HG02642 (cell line): ENCODE measurements around the gene ZNF438.
"Not testable (repeated sequence)": the region's sequence is repeated elsewhere in the genome, so short reads cannot be mapped to it uniquely, and the experiment has no call there.

ENCODE experiments used
- ATAC-seq: cut with Tn5 transposase; IDR thresholded peaks from one replicate; pipeline ENCODE4 v1.9.1; 2021; ENCODE audit warnings: mild to moderate bottlenecking; ENCODE audit not compliant: unreplicated experiment, poor library complexity

The ZNF438 gene

GRCh38 chr10:30819341-30820181 lies 212.1 kb downstream of the ZNF438 start:
- no peak for ATAC-seq

- ATAC-seq: no peak
These were observed 212.8 kb downstream of the ZNF438 start for GRCh38 chr10:30818854-30819253.

DNA sequence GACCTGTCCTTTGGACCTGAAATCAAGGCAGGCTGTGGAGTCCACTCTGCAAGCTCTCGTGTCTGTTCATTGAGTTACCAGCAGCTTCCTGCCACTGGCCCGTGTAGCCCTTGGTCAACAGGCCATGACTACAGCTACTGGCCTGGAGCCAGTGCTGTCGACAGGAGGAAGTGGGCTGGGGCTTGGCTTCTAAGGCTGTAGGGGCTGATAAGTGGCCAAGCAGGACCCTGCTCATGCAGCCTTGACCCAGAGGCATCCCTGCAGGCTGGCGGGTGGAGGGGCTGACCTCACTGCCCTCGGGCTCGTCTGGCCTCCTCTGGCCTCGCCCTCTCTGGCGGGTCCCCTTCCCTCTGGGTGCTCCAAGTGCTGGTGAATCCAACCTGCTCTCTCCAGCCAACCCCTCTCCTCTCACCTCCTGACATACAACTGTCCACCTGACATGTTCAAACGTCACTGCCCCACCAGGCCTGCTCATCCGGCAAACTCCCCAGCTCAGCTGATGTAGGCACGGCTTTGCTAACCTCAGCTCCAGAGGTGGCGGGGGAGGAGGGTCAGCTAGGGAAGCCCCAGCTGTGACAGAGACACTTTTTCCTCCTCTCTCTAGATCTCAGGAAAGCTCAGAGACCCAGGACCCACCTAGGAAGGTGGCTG lies 213.5 kb downstream of the ZNF438 start:
- ATAC-seq: no peak

- ATAC-seq: no peak
These were observed 214.1 kb downstream of the ZNF438 start for GRCh38 chr10:30817541-30817940.

GRCh38 chr10:30816820-30817171 lies 214.9 kb downstream of the ZNF438 start:
- ATAC-seq: no peak

DNA sequence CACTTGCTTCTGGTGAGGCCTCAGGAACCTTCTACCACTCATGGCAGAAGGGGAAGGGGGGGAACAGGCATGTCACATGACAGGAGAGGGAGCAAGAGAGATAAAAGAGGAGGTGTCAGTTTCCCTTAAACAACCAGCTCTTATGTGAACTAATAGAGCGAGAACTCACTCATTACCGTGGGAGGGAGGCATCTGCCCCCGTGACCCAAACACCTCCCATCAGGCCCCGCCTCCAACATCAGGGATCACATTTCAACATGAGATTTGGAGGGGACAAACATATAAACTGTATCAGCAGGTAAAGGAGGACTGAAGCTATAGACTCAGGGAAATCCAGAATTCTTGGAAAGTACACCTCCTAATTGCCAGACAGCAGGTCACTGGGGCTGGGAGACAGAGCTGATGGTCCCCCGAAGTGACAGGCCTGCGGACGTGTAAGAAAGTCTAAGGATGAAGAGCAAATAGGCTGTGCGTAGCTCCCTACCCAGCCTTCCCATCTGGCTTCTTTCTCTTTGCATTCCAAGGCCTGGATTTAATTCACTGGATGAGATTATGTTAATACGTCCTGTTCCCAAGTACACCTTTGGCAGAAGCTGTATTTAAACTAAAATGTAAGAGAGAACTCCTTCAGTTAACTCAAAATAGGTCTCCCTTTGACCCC lies 215.4 kb downstream of the ZNF438 start:
- no peak for ATAC-seq

DNA sequence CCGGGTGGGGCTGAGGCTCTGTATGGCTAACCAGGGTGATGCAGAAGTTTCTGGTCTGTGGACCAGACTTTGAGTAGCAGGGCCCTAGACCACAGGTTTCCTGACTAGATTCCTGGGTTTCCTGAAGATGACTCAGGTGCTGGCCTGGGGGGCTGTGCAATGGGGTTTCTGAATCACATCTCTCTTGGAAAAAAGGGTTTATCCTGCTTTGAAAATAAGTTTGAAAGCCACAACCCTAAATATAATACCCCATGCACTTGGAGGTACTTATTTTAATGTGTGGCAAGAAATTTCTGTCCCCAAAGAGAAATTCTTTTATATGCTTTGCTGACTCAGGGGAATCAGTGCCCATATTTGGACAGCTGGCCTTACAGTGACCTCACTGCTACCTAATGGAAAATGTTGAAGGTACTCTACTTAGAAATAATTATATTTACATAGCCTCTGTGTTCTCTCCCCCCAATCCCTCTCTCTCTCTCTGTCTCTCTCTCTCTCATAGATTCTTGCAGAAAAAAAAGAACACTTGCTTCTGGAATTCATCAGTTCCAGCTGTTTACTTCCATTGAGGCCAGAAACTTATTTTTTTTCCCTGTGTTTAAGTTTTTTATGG lies 217.7 kb downstream of the ZNF438 start:
- ATAC-seq: no peak

DNA sequence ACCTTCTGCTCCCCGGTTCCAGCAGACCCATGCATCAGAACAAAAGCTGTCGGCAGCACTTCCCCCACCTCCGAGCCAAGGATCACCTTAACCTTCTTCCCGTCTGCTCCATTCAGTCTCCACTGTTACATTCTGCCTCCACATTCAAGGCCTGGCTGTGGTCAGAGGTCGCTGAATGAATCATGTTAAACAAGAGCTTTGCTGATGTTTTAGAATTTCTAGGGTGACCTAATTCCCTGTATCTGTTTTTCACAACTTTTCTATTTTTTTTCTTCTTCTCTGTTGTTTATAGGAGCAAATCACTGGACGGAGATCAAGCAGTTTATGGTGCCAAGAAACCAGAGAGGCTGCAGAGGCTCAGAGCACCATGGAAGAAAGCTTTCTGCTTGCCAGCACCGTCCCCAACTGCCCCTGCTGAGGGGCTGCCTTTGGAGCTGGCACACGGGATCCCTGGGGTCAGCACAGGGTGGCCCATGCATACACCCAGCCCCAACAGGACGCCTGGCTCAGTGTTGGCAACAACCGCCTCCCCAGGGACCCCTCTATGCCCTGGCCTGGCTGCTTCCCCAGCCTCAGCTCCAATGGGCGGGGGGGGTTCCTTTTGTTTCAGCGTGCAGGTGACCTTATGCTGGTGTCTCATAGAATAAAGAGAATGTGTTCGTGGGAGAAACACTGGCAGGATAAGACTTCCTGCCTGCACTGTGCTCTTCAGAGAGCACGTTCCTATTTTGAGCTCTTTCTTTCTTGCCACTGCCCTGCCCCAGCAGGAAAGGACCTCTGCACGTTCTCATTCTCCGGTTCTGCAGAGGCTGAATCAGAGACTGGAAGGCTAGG lies 219.4 kb downstream of the ZNF438 start:
- no peak for ATAC-seq

DNA sequence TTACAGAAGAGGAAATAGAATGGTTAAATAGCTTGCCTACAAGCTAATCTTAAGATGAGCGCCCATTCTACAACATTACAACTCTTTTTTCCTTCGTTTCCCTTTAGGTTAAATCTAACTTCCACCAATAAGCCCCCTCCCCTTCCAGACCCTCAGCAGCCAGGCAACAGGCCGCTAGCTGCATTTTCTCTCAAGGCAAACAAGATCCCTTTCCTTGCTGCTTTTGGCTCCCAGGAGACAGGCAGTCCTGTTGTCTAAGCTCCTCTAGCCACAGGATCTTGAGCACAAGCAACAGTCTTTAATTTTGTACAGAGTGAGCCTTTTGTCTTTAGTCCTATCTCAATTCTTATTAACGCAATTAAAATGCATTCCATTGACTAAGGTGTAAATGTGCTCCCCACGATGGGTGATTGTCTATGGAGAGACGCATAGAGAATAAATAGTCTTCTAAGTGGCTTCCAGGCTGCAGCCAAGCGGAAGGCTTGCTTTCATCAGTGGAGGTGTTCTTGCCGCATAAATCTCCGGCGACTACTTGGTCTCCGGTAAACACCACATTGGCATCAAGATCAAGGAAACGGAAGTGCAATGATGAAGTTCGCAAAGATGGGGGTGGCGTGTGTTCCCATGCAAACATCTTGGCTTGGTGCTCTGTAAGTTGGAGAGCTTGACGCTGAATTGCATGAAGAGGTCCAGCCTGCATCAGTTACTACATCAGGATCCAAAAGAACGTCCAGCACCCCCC lies 220.2 kb downstream of the ZNF438 start:
- ATAC-seq: no peak

- no peak for ATAC-seq
These were observed 221.2 kb downstream of the ZNF438 start for GRCh38 chr10:30810416-30810815.

- ATAC-seq: no peak
These were observed 224.8 kb downstream of the ZNF438 start for GRCh38 chr10:30806850-30807249.

- ATAC-seq: no peak
These were observed 226.6 kb downstream of the ZNF438 start for GRCh38 chr10:30805061-30805460.

- ATAC-seq: no peak
These were observed 227.1 kb downstream of the ZNF438 start for GRCh38 chr10:30804478-30805055.

GRCh38 chr10:30803892-30804322 lies 227.8 kb downstream of the ZNF438 start:
- ATAC-seq: no peak

DNA sequence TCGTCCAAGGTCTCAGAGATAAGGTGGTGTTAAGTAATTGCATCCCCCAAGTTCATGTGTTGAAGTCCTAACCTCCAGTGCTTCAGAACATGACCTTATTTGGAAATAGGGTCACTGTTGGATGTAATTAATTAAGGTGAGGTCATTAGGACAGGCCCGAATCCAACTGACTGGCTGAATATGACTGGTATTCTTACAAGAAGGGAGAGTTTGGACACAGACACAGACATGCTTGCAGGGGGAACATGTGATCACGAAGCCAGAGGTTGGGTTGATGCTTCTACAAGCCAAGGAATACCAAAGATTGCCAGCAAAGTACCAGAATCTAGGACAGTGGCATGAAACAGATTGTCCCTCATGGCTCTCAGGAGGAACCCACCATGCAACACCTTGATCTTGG lies 228.6 kb downstream of the ZNF438 start:
- ATAC-seq: no peak

DNA sequence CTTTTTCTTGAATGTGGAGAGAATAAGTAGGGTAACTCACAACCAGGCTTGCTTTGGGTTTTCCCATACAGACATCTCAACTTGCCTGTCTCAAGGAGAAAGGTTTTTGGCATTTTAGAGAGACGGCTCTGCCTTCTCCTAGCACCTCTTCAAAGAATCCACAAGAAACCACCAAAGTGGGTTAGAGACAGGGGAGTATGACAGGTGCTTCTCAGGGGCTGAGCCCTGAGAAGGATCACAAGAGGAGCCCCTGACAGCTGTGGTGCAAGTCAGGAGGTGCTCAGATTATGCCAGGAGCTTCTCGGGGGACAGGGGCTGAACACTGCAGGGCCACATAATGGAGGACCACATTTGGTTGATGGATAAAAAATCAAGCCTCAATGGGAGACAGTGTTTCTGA lies 231.3 kb downstream of the ZNF438 start:
- ATAC-seq: no peak

DNA sequence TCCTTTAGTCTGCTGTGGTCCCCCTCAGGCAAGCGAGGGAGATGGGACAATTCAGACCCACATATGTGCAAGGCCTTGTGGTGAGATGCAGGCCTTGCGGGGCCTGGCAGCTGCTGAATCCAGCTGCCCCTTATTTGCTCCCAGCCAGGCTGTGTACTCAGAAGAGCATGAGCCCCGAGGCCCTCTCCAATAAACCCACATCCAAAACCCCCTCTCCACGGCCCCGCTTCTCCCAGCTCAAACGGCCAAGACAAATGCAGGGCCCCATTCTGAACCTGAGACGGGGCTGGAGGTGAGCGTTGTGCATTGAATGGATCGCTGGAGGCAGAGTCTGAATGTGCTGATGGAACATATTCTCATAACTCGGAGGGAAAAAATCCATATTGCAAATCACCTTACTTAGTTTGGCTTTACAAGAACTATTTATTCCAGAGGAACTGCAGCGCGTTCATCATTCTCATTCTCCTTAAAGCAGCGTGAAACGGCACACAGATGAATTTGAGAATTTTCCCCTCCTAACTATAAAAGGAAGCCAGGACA lies 232.9 kb downstream of the ZNF438 start:
- ATAC-seq: no peak

- not testable (repeated sequence) for ATAC-seq
These were observed 236.6 kb downstream of the ZNF438 start for GRCh38 chr10:30795024-30795423.
